ENCODE data around the gene PHACTR4. TPM values are rescaled to one million over a fixed set of nuclear protein-coding genes. Genes with fewer than 3 reads are reported as not detected.

Gene PHACTR4
- total and polyA plus RNA-seq, 2 experiments from 2014 or later, result 35.4 to 47.1 TPM

- Histone ChIP-seq H4K20me1 (replicated peaks; ENCODE audit: insufficient read depth) (no peaks in the 10 kb centered on the region), H3K4me2 (no peak overlapping the region), H3K27ac (ENCODE audit: low read depth) (no peak overlapping the region), H3K9me2 (ENCODE audit: insufficient read depth) (no peaks in the 10 kb centered on the region), H3K27me3 (ENCODE audit: insufficient read depth) (no peaks in the 10 kb centered on the region), H3K4me1 (ENCODE audit: insufficient read depth) (no peaks in the 10 kb centered on the region), H3F3A (replicated peaks; ENCODE audit: low read depth) (no peaks in the 10 kb centered on the region), H3K79me2 (replicated peaks; ENCODE audit: insufficient read depth) (no peaks in the 10 kb centered on the region), H2AFZ (no peak overlapping the region), H3K4me3 (no peak overlapping the region), H3K36me3 (ENCODE audit: insufficient read depth) (no peaks in the 10 kb centered on the region)
- H3K4me3 Mint-ChIP-seq, result no peak overlapping the region
- DNase-seq (ENCODE audit: low spot score) (no peak), ATAC-seq (no peak)
- H3K27ac Mint-ChIP-seq, result no peak overlapping the region
- H3K36me3 Mint-ChIP-seq (ENCODE audit: low read depth), result no peaks in the 10 kb centered on the region
- H3K27me3 Mint-ChIP-seq (ENCODE audit: insufficient read depth, low read depth, poor library complexity), result no peaks in the 10 kb centered on the region
- TF ChIP-seq ZNF462 (CRISPR knock-in tag; IDR thresholded peaks at IDR 0.05) (no peak), JUNB (IDR thresholded peaks at IDR 0.05; ENCODE audit: unreplicated experiment) (no peak), ZNF331 (CRISPR knock-in tag; IDR thresholded peaks at IDR 0.05; ENCODE audit: low read depth) (no peak), ETS1 (IDR thresholded peaks at IDR 0.05) (no peak), NANOG (IDR thresholded peaks at IDR 0.05; ENCODE audit: borderline replicate concordance) (no peak), EZH2 (IDR thresholded peaks at IDR 0.05; ENCODE audit: low read depth, unreplicated experiment) (no peak), REST (IDR thresholded peaks at IDR 0.05; ENCODE audit: unreplicated experiment) (no peak)
- no peaks in the 10 kb centered on the region for H3K9me3 Mint-ChIP-seq
- H3K4me1 Mint-ChIP-seq, result no peaks in the 10 kb centered on the region
Observed at GRCh38 chr1:28340221-28340974, 29.1 kb upstream of the PHACTR4 start.

All from GM23338 (cell line).